ENCODE results near the gene GRK5.

The GRK5 gene

DNA sequence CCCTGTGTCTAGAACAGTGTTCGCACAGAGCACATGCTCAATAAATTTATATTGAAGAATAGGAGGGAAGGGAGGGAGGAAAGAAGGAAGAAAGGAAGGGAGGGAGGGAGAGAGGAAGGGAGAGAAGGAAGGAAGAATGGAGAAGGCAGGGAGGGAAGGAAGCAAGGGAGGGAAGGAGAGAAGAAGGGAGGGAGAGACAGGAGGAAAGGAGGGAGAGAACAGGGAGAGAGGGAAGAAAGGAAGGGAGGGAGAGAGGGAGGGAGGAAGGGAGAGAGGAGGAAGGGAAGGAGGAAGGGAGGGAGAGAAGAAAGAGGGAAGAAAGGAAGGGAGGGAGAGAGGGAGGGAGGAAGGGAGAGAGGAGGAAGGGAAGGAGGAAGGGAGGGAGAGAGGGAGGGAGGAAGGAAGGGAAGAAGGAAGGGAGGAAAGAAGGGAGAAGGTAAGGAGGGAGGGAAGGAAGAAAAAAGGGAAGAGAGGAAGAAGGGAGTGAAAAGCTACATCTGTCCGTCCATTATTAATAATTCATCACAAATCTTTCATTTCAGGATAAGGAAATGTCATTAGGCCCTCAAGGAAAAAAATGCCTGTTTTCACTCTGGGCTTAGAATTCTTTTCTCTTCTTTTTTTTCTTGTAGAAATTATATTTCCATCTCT lies 79.7 kb downstream of the GRK5 start:
- no peaks in the 10 kb centered on the region for H3K27me3 ChIP-seq (replicated peaks; ENCODE audit: insufficient read depth, low read length)
- no peaks in the 10 kb centered on the region for H3K36me3 ChIP-seq (replicated peaks; ENCODE audit: insufficient read depth, low read length)
- H2AFZ ChIP-seq (ENCODE audit: low read length), result no peak overlapping the region
- TF ChIP-seq EZH2phosphoT487 (IDR thresholded peaks at IDR 0.05; ENCODE audit: low read length), result no peak
- no peak for TF ChIP-seq EZH2 (optimal IDR thresholded peaks at IDR 0.05; ENCODE audit: low read depth, low read length)
- TF ChIP-seq, protein P1, sequence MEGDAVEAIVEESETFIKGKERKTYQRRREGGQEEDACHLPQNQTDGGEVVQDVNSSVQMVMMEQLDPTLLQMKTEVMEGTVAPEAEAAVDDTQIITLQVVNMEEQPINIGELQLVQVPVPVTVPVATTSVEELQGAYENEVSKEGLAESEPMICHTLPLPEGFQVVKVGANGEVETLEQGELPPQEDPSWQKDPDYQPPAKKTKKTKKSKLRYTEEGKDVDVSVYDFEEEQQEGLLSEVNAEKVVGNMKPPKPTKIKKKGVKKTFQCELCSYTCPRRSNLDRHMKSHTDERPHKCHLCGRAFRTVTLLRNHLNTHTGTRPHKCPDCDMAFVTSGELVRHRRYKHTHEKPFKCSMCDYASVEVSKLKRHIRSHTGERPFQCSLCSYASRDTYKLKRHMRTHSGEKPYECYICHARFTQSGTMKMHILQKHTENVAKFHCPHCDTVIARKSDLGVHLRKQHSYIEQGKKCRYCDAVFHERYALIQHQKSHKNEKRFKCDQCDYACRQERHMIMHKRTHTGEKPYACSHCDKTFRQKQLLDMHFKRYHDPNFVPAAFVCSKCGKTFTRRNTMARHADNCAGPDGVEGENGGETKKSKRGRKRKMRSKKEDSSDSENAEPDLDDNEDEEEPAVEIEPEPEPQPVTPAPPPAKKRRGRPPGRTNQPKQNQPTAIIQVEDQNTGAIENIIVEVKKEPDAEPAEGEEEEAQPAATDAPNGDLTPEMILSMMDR (IDR thresholded peaks at IDR 0.05; ENCODE audit: low read length), result no peak
- H4K20me1 ChIP-seq (ENCODE audit: insufficient read depth, low read length), result no peaks in the 10 kb centered on the region
- H3K79me2 ChIP-seq (ENCODE audit: low read length), result no peaks in the 10 kb centered on the region
- peaks cover 29% of the 10 kb centered on the region for H3K4me1 ChIP-seq (ENCODE audit: low read length)
- H3K27ac ChIP-seq (ENCODE audit: low read length), result no peak overlapping the region
- no peak overlapping the region for H3K4me2 ChIP-seq (ENCODE audit: low read depth, low read length)
- H3K9me3 ChIP-seq (replicated peaks; ENCODE audit: insufficient read depth, low read length), result no peaks in the 10 kb centered on the region
- peaks cover 7% of the 10 kb centered on the region; the same call in 1 of the 2 replicates for H3F3A ChIP-seq (ENCODE audit: insufficient read depth, low read length)
- no peak for DNase-seq
- no peak overlapping the region for H3K9ac ChIP-seq (ENCODE audit: low read length)
- H3K4me3 ChIP-seq (ENCODE audit: low read length), result no peak overlapping the region
- H3K9me2 ChIP-seq (replicated peaks; ENCODE audit: insufficient read depth, low read length), result no peaks in the 10 kb centered on the region

DNA sequence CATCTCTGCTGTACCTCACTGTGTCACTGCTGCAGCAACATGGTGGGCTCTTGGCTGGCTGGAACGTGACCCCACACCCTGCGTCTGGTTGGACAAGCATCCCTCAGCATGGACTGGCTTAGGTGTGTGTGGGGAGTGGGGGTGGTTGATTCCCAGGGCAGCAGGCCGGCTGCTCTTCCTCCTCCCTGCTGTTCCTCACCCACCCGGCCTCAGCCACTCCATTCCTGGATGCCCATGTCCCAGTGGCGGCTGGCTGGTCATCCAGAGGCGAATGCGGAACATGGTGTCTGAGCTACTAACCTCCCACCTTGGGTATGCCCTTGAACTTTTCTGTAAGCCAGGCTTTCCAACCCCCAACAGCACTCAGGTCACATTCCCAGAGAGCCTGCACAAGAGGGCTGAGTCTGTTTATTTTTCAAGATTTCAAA lies 81.2 kb downstream of the GRK5 start:
- Histone ChIP-seq H3K36me3 (replicated peaks; ENCODE audit: insufficient read depth, low read length) (no peaks in the 10 kb centered on the region), H3K27me3 (replicated peaks; ENCODE audit: insufficient read depth, low read length) (no peaks in the 10 kb centered on the region), H3K4me2 (ENCODE audit: low read depth, low read length) (no peak overlapping the region), H2AFZ (ENCODE audit: low read length) (no peak overlapping the region), H3K4me3 (ENCODE audit: low read length) (no peak overlapping the region), H3K9me3 (replicated peaks; ENCODE audit: insufficient read depth, low read length) (no peaks in the 10 kb centered on the region), H3K79me2 (ENCODE audit: low read length) (no peaks in the 10 kb centered on the region), H3K9ac (ENCODE audit: low read length) (no peak overlapping the region), H3F3A (ENCODE audit: insufficient read depth, low read length) (peaks cover 7% of the 10 kb centered on the region; the same call in 1 of the 2 replicates), H4K20me1 (ENCODE audit: insufficient read depth, low read length) (no peaks in the 10 kb centered on the region), H3K4me1 (ENCODE audit: low read length) (peaks cover 31% of the 10 kb centered on the region), H3K27ac (ENCODE audit: low read length) (no peak overlapping the region), H3K9me2 (replicated peaks; ENCODE audit: insufficient read depth, low read length) (no peaks in the 10 kb centered on the region)
- TF ChIP-seq, protein P1 (IDR thresholded peaks at IDR 0.05; ENCODE audit: low read length), result no peak
- TF ChIP-seq EZH2 (optimal IDR thresholded peaks at IDR 0.05; ENCODE audit: low read depth, low read length), result no peak
- no peak for TF ChIP-seq EZH2phosphoT487 (IDR thresholded peaks at IDR 0.05; ENCODE audit: low read length)
- DNase-seq, result no peak

DNA sequence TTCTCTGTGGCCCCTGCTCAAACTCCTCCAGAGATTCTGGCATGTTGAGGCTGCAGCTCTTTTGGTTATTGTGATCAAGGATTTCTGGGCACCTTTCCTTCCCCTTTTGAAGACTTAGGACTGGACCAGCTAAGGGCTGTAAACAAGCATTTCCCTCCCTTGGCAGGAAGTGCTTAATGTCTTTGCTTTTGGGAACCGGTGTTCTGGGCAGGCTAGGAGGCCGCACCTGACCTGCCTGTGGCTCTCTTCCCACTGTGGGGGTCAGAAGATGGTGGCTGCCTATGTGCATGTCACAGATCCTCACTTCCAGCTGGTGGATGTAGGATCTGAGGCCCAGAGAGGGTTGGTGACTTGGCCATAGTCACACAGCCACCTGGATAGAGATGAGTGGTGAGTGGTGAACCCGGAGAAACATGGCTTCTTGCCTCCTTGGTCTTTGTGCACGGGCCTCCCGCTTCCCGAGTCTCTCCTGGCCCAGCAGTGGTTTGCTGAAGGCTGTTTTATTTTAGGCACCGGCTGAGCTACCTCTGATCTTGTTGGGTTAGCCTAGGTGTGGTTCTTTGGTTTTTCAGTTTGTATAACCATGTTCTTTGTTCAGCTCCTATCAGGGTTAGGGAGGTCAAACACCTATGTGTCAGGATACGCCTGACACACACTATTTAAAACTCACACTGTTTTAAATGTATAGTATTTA lies 82.0 kb downstream of the GRK5 start:
- Histone ChIP-seq H3K9me3 (replicated peaks; ENCODE audit: insufficient read depth, low read length) (no peaks in the 10 kb centered on the region), H2AFZ (ENCODE audit: low read length) (no peak overlapping the region), H3K9ac (ENCODE audit: low read length) (no peak overlapping the region), H3K4me1 (ENCODE audit: low read length) (peaks cover 26% of the 10 kb centered on the region), H3K4me2 (ENCODE audit: low read depth, low read length) (no peak overlapping the region), H3K27me3 (replicated peaks; ENCODE audit: insufficient read depth, low read length) (no peaks in the 10 kb centered on the region), H3K4me3 (ENCODE audit: low read length) (no peak overlapping the region), H3K27ac (ENCODE audit: low read length) (no peak overlapping the region), H4K20me1 (ENCODE audit: insufficient read depth, low read length) (no peaks in the 10 kb centered on the region), H3K36me3 (replicated peaks; ENCODE audit: insufficient read depth, low read length) (no peaks in the 10 kb centered on the region), H3F3A (ENCODE audit: insufficient read depth, low read length) (peaks cover 4% of the 10 kb centered on the region; the same call in 1 of the 2 replicates), H3K9me2 (replicated peaks; ENCODE audit: insufficient read depth, low read length) (no peaks in the 10 kb centered on the region), H3K79me2 (ENCODE audit: low read length) (no peaks in the 10 kb centered on the region)
- TF ChIP-seq EZH2 (optimal IDR thresholded peaks at IDR 0.05; ENCODE audit: low read depth, low read length) (no peak), EZH2phosphoT487 (IDR thresholded peaks at IDR 0.05; ENCODE audit: low read length) (no peak)
- TF ChIP-seq, protein P1 (IDR thresholded peaks at IDR 0.05; ENCODE audit: low read length), result no peak
- no peak for DNase-seq

Measured in MM.1S (cell line).